Measurements from ENCODE around the gene LHFPL2. TPM values are rescaled to one million over a fixed set of nuclear protein-coding genes. Genes with fewer than 3 reads are reported as not detected.

Gene LHFPL2
- total and polyA plus RNA-seq, 2 experiments from 2014 or later: 10.6 to 50.8 TPM

DNA sequence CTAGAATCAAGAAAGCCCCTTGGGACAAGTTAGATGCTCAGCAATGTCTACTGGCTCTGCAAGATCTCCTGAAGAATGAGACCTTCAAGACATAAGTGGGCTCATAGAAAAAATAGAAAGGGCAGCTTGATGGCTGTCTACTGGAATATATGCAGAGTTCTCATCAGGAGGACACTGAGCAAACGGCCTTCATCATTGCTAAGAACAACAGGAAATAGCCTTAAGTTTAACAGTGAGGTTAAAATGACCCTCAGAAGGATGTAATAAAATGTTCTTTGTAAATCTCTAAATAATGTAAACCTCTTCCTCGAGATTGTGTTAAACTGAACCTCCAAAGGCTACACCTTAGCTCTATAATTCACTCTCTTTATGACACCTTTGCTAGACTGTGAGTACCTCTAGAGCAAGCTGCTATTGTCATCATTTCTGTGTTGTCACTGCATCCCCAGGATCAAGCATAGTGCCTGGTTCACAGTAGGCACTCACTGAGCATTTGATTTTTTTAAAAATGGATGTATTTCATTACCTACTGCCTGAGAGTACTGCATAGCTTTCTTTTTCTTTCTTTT, 22.2 kb upstream of the LHFPL2 start:
- H3K27me3 Mint-ChIP-seq (ENCODE audit: insufficient read depth, low read depth, poor library complexity): peaks cover 3% of the 10 kb centered on the region
- H3K36me3 Mint-ChIP-seq (ENCODE audit: low read depth): no peaks in the 10 kb centered on the region
- TF ChIP-seq CTCF (conservative IDR thresholded peaks at IDR 0.05; ENCODE audit: low read depth in 2 of 2) (no peak), POLR2AphosphoS5 (IDR thresholded peaks at IDR 0.05; ENCODE audit: low read depth) (no peak), CREB1 (CRISPR knock-in tag; IDR thresholded peaks at IDR 0.05; ENCODE audit: low read depth) (no peak), STAT1 (IDR thresholded peaks at IDR 0.05; ENCODE audit: unreplicated experiment) (no peak), EZH2phosphoT487 (IDR thresholded peaks at IDR 0.05; ENCODE audit: unreplicated experiment) (no peak), ETS1 (IDR thresholded peaks at IDR 0.05) (no peak), ZNF331 (CRISPR knock-in tag; IDR thresholded peaks at IDR 0.05; ENCODE audit: low read depth) (no peak), JUNB (IDR thresholded peaks at IDR 0.05; ENCODE audit: unreplicated experiment) (no peak), ZNF114 (CRISPR knock-in tag; IDR thresholded peaks at IDR 0.05) (no peak), NANOG (IDR thresholded peaks at IDR 0.05; ENCODE audit: borderline replicate concordance) (no peak), EZH2 (IDR thresholded peaks at IDR 0.05; ENCODE audit: low read depth, unreplicated experiment) (no peak), ZNF462 (CRISPR knock-in tag; IDR thresholded peaks at IDR 0.05) (no peak)
- TF ChIP-seq, protein P1, sequence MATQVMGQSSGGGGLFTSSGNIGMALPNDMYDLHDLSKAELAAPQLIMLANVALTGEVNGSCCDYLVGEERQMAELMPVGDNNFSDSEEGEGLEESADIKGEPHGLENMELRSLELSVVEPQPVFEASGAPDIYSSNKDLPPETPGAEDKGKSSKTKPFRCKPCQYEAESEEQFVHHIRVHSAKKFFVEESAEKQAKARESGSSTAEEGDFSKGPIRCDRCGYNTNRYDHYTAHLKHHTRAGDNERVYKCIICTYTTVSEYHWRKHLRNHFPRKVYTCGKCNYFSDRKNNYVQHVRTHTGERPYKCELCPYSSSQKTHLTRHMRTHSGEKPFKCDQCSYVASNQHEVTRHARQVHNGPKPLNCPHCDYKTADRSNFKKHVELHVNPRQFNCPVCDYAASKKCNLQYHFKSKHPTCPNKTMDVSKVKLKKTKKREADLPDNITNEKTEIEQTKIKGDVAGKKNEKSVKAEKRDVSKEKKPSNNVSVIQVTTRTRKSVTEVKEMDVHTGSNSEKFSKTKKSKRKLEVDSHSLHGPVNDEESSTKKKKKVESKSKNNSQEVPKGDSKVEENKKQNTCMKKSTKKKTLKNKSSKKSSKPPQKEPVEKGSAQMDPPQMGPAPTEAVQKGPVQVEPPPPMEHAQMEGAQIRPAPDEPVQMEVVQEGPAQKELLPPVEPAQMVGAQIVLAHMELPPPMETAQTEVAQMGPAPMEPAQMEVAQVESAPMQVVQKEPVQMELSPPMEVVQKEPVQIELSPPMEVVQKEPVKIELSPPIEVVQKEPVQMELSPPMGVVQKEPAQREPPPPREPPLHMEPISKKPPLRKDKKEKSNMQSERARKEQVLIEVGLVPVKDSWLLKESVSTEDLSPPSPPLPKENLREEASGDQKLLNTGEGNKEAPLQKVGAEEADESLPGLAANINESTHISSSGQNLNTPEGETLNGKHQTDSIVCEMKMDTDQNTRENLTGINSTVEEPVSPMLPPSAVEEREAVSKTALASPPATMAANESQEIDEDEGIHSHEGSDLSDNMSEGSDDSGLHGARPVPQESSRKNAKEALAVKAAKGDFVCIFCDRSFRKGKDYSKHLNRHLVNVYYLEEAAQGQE (IDR thresholded peaks at IDR 0.05; ENCODE audit: unreplicated experiment): no peak
- H3F3A ChIP-seq (replicated peaks; ENCODE audit: low read depth): no peaks in the 10 kb centered on the region
- DNase-seq (ENCODE audit: low spot score): no peak
- H3K4me3 ChIP-seq: no peak overlapping the region
- no peaks in the 10 kb centered on the region; the same call in 1 of the 2 replicates for H3K4me1 ChIP-seq (ENCODE audit: insufficient read depth)
- peaks cover 13% of the 10 kb centered on the region for H3K4me1 Mint-ChIP-seq
- H4K20me1 ChIP-seq (replicated peaks; ENCODE audit: insufficient read depth): no peaks in the 10 kb centered on the region
- H3K9me3 Mint-ChIP-seq: no peaks in the 10 kb centered on the region
- H3K36me3 ChIP-seq (ENCODE audit: insufficient read depth): no peaks in the 10 kb centered on the region
- no peaks in the 10 kb centered on the region for H3K79me2 ChIP-seq (replicated peaks; ENCODE audit: insufficient read depth)
- H3K4me2 ChIP-seq: no peak overlapping the region
- H3K27ac Mint-ChIP-seq: no peak overlapping the region
- ATAC-seq: no peak
- no peak overlapping the region for H2AFZ ChIP-seq
- no peaks in the 10 kb centered on the region for H3K27me3 ChIP-seq (ENCODE audit: insufficient read depth)
- no peak overlapping the region for H3K4me3 Mint-ChIP-seq
- no peaks in the 10 kb centered on the region; the same call in 1 of the 2 replicates for H3K9me2 ChIP-seq (ENCODE audit: insufficient read depth)
- H3K27ac ChIP-seq (ENCODE audit: low read depth): no peak overlapping the region
